WI38 (cell line): Measurements from ENCODE around the gene TRPT1.

Experiments
- H3K4me3 ChIP-seq: 2 replicates; pipeline ENCODE4 v1.5.1; 2011; ENCODE audit warnings: low read depth, mild to moderate bottlenecking, control low read depth, low read length
- CTCF ChIP-seq: IDR thresholded peaks from 2 replicates; pipeline ENCODE4 v1.5.1; 2012; ENCODE audit warnings: low read depth, mild to moderate bottlenecking, control low read depth, low read length

Gene TRPT1

GRCh38 chr11:64267207-64267945 is 41.4 kb upstream of the TRPT1 start:
- TF ChIP-seq CTCF = no peak
- no peak overlapping the region for H3K4me3 ChIP-seq

- no peak for TF ChIP-seq CTCF
- no peak overlapping the region for H3K4me3 ChIP-seq
Observed at GRCh38 chr11:64266339-64266738, 40.4 kb upstream of the TRPT1 start.

- H3K4me3 ChIP-seq = no peak overlapping the region
- TF ChIP-seq CTCF = no peak
Observed at GRCh38 chr11:64265176-64266160, 39.5 kb upstream of the TRPT1 start.

- TF ChIP-seq CTCF = no peak
- no peak overlapping the region for H3K4me3 ChIP-seq
Observed at GRCh38 chr11:64264371-64264852, 38.4 kb upstream of the TRPT1 start.

GRCh38 chr11:64263947-64264317 is 37.9 kb upstream of the TRPT1 start:
- no peak for TF ChIP-seq CTCF

GRCh38 chr11:64263021-64263946 is 37.3 kb upstream of the TRPT1 start:
- no peak for TF ChIP-seq CTCF
- no peak overlapping the region for H3K4me3 ChIP-seq

More at GRCh38 chr11:64263947-64264317, 37.9 kb upstream of the TRPT1 start:
- no peak overlapping the region for H3K4me3 ChIP-seq
